ENCODE data around the gene CEBPA. TPM values are rescaled to one million over a fixed set of nuclear protein-coding genes. Genes with fewer than 3 reads are reported as not detected.

CEBPA gene
- total and polyA plus RNA-seq, 2 experiments from 2014 or later, result 103 to 151 TPM

GRCh38 chr19:33300894-33301143 is 1.5 kb downstream of the CEBPA start:
- peaks cover 15% of the 10 kb centered on the region for H4K20me1 ChIP-seq (ENCODE audit: insufficient read depth, poor library complexity, severe bottlenecking)
- no peaks in the 10 kb centered on the region for H3K36me3 ChIP-seq (replicated peaks; ENCODE audit: insufficient read depth, low read depth)
- H3K9me3 ChIP-seq (ENCODE audit: low read depth), result no peaks in the 10 kb centered on the region
- WGBS (ENCODE audit: low lambda C conversion rate, missing lambda C conversion rate), result 11% methylated on average over 7 of the region's 7 CpGs
- peaks cover 35% of the 10 kb centered on the region for H3K79me2 ChIP-seq
- H3K27me3 ChIP-seq, result peaks cover 2% of the 10 kb centered on the region
- TF ChIP-seq EZH2phosphoT487 (IDR thresholded peaks at IDR 0.05; ENCODE audit: low read depth, severe bottlenecking, unreplicated experiment) (no peak), EZH2 (IDR thresholded peaks at IDR 0.05; ENCODE audit: borderline replicate concordance) (no peak), CTCF (IDR thresholded peaks at IDR 0.05; ENCODE audit: poor library complexity) (no peak)
- H2AFZ ChIP-seq, result no peak overlapping the region
- H3K4me2 ChIP-seq, result peak overlapping the region; percentile 95
- peaks cover 48% of the 10 kb centered on the region for H3K4me1 ChIP-seq (ENCODE audit: insufficient read depth)
- peak overlapping the region; percentile 86 for H3K27ac ChIP-seq
- H3K9me2 ChIP-seq (replicated peaks; ENCODE audit: insufficient read depth), result no peaks in the 10 kb centered on the region
- H3K4me3 ChIP-seq, result peak overlapping the region; percentile 49
- no peak for DNase-seq (ENCODE audit: low spot score)

GRCh38 chr19:33300009-33300893 is 2.1 kb downstream of the CEBPA start:
- H2AFZ ChIP-seq, result no peak overlapping the region
- H3K27ac ChIP-seq, result peak overlapping the region; percentile 86

GRCh38 chr19:33299051-33299688 is 3.2 kb downstream of the CEBPA start:
- Histone ChIP-seq H3K4me3 (no peak overlapping the region), H3K4me2 (peak overlapping the region; percentile 95), H3K36me3 (replicated peaks; ENCODE audit: insufficient read depth, low read depth) (no peaks in the 10 kb centered on the region), H3K27ac (peak overlapping the region; percentile 86), H3K9me3 (ENCODE audit: low read depth) (no peaks in the 10 kb centered on the region), H3K4me1 (ENCODE audit: insufficient read depth) (peaks cover 45% of the 10 kb centered on the region), H2AFZ (no peak overlapping the region), H3K27me3 (peaks cover 2% of the 10 kb centered on the region), H3K79me2 (peaks cover 31% of the 10 kb centered on the region), H3K9me2 (replicated peaks; ENCODE audit: insufficient read depth) (no peaks in the 10 kb centered on the region), H4K20me1 (ENCODE audit: insufficient read depth, poor library complexity, severe bottlenecking) (peaks cover 15% of the 10 kb centered on the region)
- DNase-seq (ENCODE audit: low spot score), result no peak
- 53% methylated on average over 8 of the region's 8 CpGs for WGBS (ENCODE audit: low lambda C conversion rate, missing lambda C conversion rate)
- no peak for TF ChIP-seq CTCF (IDR thresholded peaks at IDR 0.05; ENCODE audit: poor library complexity)
- no peak for TF ChIP-seq EZH2phosphoT487 (IDR thresholded peaks at IDR 0.05; ENCODE audit: low read depth, severe bottlenecking, unreplicated experiment)
- no peak for TF ChIP-seq EZH2 (IDR thresholded peaks at IDR 0.05; ENCODE audit: borderline replicate concordance)

More at GRCh38 chr19:33300009-33300893, 2.1 kb downstream of the CEBPA start:
- Histone ChIP-seq H3K9me3 (ENCODE audit: low read depth) (no peaks in the 10 kb centered on the region), H3K36me3 (replicated peaks; ENCODE audit: insufficient read depth, low read depth) (no peaks in the 10 kb centered on the region), H3K4me1 (ENCODE audit: insufficient read depth) (peaks cover 48% of the 10 kb centered on the region), H4K20me1 (ENCODE audit: insufficient read depth, poor library complexity, severe bottlenecking) (peaks cover 15% of the 10 kb centered on the region), H3K4me2 (peak overlapping the region; percentile 95), H3K9me2 (replicated peaks; ENCODE audit: insufficient read depth) (no peaks in the 10 kb centered on the region), H3K4me3 (peak overlapping the region; percentile 49), H3K79me2 (peaks cover 35% of the 10 kb centered on the region), H3K27me3 (peaks cover 2% of the 10 kb centered on the region)
- DNase-seq (ENCODE audit: low spot score), result no peak
- 55% methylated on average over 25 of the region's 25 CpGs for WGBS (ENCODE audit: low lambda C conversion rate, missing lambda C conversion rate)
- TF ChIP-seq EZH2 (IDR thresholded peaks at IDR 0.05; ENCODE audit: borderline replicate concordance), result no peak
- no peak for TF ChIP-seq CTCF (IDR thresholded peaks at IDR 0.05; ENCODE audit: poor library complexity)
- no peak for TF ChIP-seq EZH2phosphoT487 (IDR thresholded peaks at IDR 0.05; ENCODE audit: low read depth, severe bottlenecking, unreplicated experiment)

Data from hepatocyte (in vitro differentiated cells).